ENCODE results near the gene ABI3BP.
A peak's percentile ranks its signal among the peaks of the same experiment; 100 is the strongest.

The ABI3BP gene

DNA sequence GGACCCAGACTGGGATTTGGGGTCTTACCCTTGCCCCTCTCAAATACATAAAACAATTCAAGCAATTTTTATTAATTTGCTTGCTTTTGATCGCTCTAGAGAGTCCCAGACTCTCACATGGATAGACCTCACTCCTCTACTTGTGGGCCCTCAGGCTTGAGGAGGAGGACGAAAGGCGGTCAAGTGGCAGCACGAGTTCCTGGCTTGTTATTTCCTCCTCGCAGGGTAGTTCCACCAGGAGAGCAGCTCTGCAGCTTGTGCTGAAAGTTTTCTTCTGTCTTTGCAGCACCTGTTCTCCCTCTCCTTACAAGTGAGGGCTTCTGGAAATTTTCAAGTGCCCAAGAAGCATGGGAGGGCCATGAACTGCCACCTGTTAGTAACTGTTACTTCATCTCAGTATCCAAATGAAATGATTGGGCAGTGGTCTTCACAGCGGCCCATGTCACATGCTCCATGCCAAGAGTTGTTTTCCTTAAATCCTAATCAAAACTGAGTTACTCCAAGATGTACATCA, 22.7 kb downstream of the ABI3BP start:
- TF ChIP-seq GATA3 (IDR thresholded peaks at IDR 0.05; ENCODE audit: low read depth, low read length) (no peak), GATA2 (IDR thresholded peaks at IDR 0.05; ENCODE audit: low read depth, low read length) (no peak)

DNA sequence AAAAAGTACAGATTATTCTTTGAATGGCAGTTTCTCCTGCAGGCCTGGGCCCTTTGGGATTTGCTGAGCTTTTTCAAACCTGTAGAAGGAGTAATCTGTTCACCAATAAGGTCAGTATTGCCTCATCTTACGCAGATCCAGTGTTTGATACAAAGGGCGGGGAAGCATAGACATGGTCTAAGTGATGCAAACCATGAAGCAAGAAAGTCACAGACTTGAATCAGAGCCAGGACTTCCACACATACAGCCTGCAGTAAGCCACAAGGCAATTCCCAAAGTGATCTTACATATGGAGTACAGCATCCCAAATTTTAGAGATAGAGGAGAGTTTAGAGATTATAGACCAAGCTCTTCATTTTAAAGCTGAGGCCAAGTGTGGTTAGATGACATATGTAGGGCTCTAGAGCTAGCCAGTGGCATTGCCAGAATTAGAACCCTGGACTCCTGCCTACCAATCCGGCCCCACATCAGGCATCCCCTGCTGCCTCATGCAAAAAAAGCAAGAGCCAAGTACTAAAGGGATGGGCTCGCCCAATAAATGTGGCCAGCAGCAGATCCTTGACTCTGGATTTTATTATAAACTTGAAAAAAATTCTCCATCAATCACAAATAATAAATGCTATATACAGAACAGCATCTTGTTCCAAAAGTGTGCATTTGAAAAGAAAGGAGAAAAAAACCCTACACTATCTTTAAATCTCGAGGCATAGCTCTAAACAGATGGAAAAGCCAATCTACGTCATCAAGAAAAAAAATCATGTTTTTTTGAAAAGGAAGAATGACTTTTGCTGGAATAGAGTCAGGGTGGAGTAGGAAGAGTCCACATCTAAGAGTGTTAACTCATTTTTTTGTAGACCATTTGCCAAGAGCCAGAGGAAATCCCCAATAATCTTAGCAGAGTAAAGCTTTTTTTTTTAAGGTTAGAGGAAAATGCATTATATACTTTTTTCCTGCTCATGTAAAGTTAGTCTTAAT, 24.0 kb downstream of the ABI3BP start:
- no peak for TF ChIP-seq GATA2 (IDR thresholded peaks at IDR 0.05; ENCODE audit: low read depth, low read length)
- TF ChIP-seq GATA3 (IDR thresholded peaks at IDR 0.05; ENCODE audit: low read depth, low read length), result no peak

DNA sequence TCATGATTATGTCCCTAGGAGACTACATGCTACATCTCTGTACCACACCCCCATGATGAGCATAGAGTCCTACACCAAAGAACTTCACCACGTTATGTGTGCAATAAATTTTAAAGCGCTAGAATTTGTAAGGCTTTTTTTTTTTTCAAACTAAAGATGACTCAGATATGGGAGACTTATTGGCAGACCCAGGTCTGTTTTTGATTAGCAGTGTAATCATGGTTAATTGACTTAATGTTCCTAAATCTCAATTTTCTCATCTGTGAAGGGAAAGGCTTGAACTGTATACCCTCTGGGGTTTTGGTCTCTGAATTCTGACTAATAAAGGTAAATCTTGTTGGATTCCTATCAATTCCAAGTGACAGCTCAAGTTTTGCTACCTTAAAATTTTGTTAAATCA, 26.4 kb downstream of the ABI3BP start:
- TF ChIP-seq GATA2 (IDR thresholded peaks at IDR 0.05; ENCODE audit: low read depth, low read length), result peak; percentile 85
- peak; percentile 92 for TF ChIP-seq GATA3 (IDR thresholded peaks at IDR 0.05; ENCODE audit: low read depth, low read length)

DNA sequence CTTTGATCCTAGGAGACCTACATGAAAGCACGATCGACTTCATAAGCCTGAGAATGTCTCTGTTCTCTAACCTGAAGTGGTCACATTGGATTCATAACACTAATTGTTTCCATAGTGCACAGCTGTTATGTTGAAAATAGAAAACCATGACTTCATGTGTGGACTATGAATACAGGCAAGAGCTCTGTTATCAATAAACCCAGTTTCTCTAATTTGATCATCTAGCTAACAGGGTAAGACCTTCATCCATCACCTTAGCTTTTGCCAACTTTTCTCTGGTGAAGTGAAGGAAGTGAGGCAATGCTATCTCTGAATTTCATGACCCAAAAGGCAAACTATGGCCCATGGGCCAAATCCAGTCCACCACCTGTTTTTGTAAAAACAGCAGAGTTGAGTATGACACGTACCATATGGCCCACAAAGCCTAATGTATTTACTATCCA, 27.2 kb downstream of the ABI3BP start:
- TF ChIP-seq GATA2 (IDR thresholded peaks at IDR 0.05; ENCODE audit: low read depth, low read length) (peak; percentile 66), GATA3 (IDR thresholded peaks at IDR 0.05; ENCODE audit: low read depth, low read length) (peak; percentile 37; the same call in 1 of the 2 replicates)

DNA sequence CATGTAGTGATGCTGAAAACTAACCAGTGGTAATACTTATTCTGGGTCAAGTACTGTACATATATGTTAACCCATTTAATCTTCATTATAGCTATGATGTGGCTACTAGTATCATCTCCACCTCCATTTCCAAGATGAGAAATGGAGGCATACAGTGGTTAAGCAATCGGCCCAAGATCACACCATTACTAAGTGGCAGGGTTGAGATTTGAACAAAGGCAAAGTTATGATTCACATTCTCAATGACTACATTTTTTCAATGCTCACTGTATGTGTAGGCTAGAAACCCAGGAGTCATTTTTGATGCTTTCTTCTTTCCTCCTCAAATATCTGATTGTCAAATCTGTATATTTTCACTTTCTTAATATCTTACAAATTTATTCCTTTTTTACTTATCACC, 30.2 kb downstream of the ABI3BP start:
- TF ChIP-seq GATA3 (IDR thresholded peaks at IDR 0.05; ENCODE audit: low read depth, low read length) (no peak), GATA2 (IDR thresholded peaks at IDR 0.05; ENCODE audit: low read depth, low read length) (no peak)

DNA sequence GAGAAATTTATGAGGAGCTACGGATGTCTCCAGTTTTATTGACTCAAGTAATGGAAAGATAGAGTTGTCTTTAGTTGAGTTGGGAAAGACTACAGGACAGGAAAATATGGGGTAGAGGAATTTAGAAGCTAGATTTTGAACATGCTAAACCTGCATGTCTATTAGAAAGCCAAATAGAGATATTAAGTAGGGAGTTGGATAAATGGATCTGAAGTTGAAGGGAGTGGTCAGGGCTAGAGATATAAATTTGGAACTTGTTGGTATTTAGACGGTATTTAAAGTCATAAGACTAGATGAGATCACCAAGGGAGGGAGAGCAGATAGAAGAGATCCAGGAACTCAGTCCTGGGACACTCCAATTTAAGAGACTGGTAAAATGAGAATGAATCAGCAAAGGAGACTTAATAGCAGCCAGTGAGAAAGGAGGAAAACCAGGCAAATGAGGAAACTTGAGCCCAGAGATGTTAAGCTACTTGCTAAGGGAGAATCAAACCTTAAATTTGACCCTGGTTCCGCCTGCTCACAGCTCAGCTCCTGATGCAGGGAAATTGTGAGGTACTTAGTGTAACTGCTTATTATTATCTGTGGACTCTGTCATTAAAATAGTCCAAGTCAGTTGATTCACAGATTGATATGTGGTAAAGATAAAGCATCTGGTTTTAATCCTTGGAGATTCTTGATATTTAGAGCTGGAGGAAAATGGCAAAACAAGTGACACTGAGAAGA, 35.8 kb downstream of the ABI3BP start:
- no peak; the same call in 1 of the 2 replicates for TF ChIP-seq GATA2 (IDR thresholded peaks at IDR 0.05; ENCODE audit: low read depth, low read length)

DNA sequence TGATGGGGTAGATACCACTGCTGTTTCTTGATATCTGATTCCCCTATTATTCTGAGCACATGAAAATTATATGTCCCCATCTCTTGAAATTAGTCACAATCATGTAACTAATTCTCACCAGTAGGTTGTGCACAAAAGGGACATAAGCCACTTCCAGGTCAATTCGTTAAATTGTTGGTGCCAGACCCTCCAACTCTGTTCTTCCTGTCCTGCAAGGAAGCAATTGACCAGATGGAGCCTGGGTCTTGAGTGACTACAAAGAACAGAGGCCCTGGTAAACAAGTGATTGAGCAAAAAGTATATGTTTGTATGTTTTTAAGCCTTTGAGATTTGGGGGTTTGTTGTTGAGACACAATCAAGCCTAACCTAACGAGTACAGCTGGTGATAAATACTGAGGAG, 36.9 kb downstream of the ABI3BP start:
- TF ChIP-seq GATA3 (IDR thresholded peaks at IDR 0.05; ENCODE audit: low read depth, low read length) (no peak), GATA2 (IDR thresholded peaks at IDR 0.05; ENCODE audit: low read depth, low read length) (no peak)

DNA sequence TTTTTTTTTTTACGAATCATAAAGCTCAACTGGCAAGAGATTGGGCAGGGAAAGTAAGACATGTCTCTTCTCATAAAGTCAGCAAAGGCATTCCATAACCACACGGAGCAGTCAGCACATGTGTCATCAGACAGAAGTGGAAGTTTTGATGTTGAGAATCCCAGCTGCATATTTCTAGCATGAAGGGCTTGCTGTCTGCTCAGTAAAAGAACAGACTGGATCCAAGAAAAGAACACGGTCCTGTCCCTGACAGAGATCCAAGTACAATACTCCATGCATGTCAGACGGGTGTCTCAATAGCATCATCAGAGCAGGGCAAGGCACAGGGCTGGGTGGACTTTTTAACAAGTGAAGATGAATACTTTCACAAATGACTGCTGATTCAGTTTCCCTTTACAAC, 38.2 kb downstream of the ABI3BP start:
- TF ChIP-seq GATA3 (IDR thresholded peaks at IDR 0.05; ENCODE audit: low read depth, low read length) (no peak), GATA2 (IDR thresholded peaks at IDR 0.05; ENCODE audit: low read depth, low read length) (no peak)

DNA sequence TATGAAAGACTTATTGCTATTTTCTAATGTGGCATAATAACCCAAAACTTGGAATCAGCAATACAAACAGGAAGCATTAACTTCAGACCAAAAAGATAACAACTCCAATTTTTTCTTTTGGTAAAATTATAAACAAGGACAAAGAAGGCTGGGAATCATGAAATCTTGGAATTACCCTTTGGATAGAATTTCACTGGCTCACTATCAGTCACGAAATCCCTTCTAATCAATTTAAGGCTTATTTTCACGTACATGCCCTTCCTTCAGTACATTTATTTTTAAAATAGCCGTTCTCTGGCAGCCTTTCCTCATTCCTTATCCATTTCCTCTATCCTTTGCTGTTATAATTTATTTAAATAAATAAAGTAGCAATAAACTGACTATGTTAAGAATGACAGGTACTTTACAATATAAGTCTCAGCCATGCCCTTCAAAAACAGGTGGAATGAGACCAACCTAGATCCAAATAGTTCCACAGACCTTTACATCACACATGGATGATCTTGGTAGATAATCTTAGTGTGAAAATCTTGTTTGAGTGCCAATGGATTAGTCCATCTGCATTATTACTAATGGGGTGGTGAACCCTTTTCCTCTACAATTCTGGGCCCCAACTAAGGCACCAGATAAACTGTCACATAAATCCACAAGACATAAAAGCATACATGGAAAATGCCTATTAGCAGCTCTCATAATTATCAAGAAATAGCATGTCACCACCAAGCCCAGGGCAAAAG, 38.9 kb downstream of the ABI3BP start:
- no peak for TF ChIP-seq GATA2 (IDR thresholded peaks at IDR 0.05; ENCODE audit: low read depth, low read length)
- TF ChIP-seq GATA3 (IDR thresholded peaks at IDR 0.05; ENCODE audit: low read depth, low read length), result no peak

DNA sequence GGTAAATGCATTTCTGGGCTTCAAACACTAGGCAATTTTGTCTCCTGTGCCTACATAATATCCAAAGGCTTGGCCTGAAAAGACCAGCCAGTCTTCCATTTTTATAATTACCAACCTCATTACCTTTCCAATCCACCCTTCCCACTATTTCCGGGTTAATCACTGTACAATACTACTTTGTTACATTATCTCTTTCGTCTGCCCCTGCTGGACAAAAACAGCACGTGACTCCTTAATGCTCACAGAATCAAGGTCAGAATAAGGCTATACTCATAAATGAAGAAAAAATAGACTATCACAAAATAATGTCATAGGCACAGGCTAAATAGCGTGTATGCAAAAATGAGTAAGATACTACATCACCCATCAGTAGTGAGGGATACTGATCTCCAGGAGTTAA, 40.1 kb downstream of the ABI3BP start:
- TF ChIP-seq GATA3 (IDR thresholded peaks at IDR 0.05; ENCODE audit: low read depth, low read length), result no peak
- no peak for TF ChIP-seq GATA2 (IDR thresholded peaks at IDR 0.05; ENCODE audit: low read depth, low read length)

DNA sequence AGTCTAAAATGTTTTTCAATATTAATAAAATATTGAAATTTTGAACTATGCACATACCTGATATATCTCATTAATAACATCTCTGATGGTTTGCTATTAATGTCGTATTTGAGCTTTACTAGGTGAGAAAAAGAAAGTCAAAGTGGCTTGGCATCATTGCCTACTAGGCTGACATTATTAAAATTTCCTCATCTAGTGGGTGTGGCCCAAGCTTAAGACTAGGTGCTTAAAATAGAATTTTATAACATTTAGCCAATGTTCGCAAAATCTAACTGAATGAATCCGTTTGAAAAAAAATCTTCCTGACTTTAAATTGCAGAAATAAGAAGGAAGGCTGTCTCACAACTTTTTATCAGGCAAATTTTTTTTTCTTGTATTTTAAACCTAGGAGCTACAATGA, 46.1 kb downstream of the ABI3BP start:
- TF ChIP-seq GATA2 (IDR thresholded peaks at IDR 0.05; ENCODE audit: low read depth, low read length) (no peak), GATA3 (IDR thresholded peaks at IDR 0.05; ENCODE audit: low read depth, low read length) (no peak)

DNA sequence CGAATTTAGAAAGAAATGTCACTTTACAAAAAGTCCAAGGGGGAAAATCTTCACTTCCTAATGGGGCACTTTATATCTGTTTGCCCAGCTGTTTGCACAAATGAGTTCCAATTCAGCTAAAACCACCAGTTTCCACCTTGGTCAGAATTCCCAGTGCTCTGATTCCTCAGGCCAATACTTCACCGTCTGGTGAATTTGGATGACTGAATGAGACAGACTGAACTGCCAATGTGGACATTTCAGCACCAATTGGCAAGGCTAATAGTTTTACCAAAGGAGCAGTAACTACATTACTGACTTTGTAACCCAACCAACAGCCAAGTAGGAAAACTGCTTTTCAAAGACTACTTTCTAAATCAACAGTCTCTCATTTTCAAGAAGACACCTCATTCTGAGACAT, 51.8 kb downstream of the ABI3BP start:
- TF ChIP-seq GATA2 (IDR thresholded peaks at IDR 0.05; ENCODE audit: low read depth, low read length) (no peak), GATA3 (IDR thresholded peaks at IDR 0.05; ENCODE audit: low read depth, low read length) (no peak)

DNA sequence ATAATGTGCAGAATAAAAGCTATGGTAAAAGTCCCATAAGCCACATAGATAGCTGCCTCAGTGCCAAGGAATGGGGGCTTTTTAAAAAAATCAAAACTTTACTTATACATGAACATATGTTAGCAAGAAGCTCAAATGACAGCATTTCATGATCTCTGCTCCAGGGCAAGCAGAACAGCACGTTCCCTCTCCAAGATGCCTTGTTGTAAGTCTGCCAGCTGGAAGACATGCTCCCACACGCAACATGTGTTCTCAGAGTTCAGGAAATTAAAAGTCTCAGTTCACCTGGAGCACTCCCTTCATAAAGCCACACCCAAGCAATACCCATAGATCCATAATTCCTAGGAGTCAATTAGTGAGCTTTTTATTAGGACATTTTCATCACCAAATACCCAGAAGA, 52.2 kb downstream of the ABI3BP start:
- TF ChIP-seq GATA2 (IDR thresholded peaks at IDR 0.05; ENCODE audit: low read depth, low read length) (no peak), GATA3 (IDR thresholded peaks at IDR 0.05; ENCODE audit: low read depth, low read length) (no peak)

DNA sequence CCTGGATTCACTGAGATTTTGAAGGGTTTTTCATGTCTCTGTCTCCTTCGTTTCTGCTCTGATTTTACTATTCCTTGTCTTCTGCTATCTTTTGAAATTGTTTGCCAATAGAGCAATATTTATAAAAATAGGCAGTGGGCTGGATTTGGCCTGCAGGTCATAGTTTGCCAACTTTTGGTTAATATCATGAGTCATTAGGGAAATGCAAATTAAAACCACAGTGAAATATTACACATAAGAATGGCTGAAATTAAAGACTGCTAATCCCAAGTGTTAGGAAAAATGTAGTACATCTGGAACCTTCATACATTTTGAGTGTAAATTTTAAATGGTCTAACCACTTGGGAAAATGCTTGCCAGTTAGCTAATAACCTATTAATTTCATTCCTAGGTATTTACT, 56.3 kb downstream of the ABI3BP start:
- TF ChIP-seq GATA3 (IDR thresholded peaks at IDR 0.05; ENCODE audit: low read depth, low read length) (no peak), GATA2 (IDR thresholded peaks at IDR 0.05; ENCODE audit: low read depth, low read length) (no peak)

Data from SH-SY5Y (cell line).